H1 (cell line): ENCODE results near the gene DNAH10.

Experiments
- ASH2L ChIP-seq: fragments of 200-600, 300-600 bp; sonication (generic); IDR thresholded peaks from one replicate; pipeline ENCODE4 v1.7.1; 2017; ENCODE audit warnings: low read length
- BCL11A ChIP-seq, 2 experiments: IDR thresholded peaks; one replicate each; pipeline ENCODE4 v1.6.1; 2011; ENCODE audit warnings: low read depth in 2 of 2, low read length in 2 of 2, mild to moderate bottlenecking in 2 of 2
- CBX5 ChIP-seq: fragments of 300-800, 300-1000 bp; sonication (generic); IDR thresholded peaks from 2 replicates; pipeline ENCODE4 v1.7.1; 2016; ENCODE audit warnings: antibody characterized with exemption, low read length, low read depth
- CEBPB ChIP-seq: IDR thresholded peaks from 2 replicates; pipeline ENCODE4 v1.6.1; 2012; ENCODE audit warnings: low read depth, low read length
- CTCF ChIP-seq, 3 experiments: IDR thresholded peaks; 1 replicate in 2 of 3; 2 replicates in 1 of 3; pipeline versions ENCODE4 v1.5.1 to v1.6.1; 2011; ENCODE audit warnings: low read length in 3 of 3, mild to moderate bottlenecking in 3 of 3, inconsistent platforms in 2 of 3, low read depth in 1 of 3, moderate library complexity in 1 of 3; ENCODE audit not compliant: insufficient read depth in 1 of 3; ENCODE audit errors: control extremely low read depth in 1 of 3
- EP300 ChIP-seq, 2 experiments: IDR thresholded peaks; 1 replicate in 1 of 2; 2 replicates in 1 of 2; pipeline ENCODE4 v1.6.1; 2011 to 2012; ENCODE audit warnings: low read depth in 2 of 2, low read length in 2 of 2, mild to moderate bottlenecking in 2 of 2, borderline replicate concordance in 1 of 2, inconsistent platforms in 1 of 2, moderate library complexity in 1 of 2
- EZH2 ChIP-seq: fragments of 200-600 bp; sonication (generic); IDR thresholded peaks from 2 replicates; pipeline ENCODE4 v1.7.1; 2012; ENCODE audit warnings: low read depth, mild to moderate bottlenecking, moderate library complexity, low read length, inconsistent platforms; ENCODE audit not compliant: severe bottlenecking
- HDAC2 ChIP-seq, 2 experiments: fragments of 300-600 bp in 1 of 2; sonication (generic) in 1 of 2; IDR thresholded peaks; 2 replicates each; pipeline ENCODE4 v1.6.1; 2011 to 2012; ENCODE audit warnings: low read depth in 2 of 2, low read length in 2 of 2, mild to moderate bottlenecking in 2 of 2, moderate library complexity in 2 of 2, borderline replicate concordance in 1 of 2, inconsistent platforms in 1 of 2
- JUN ChIP-seq: IDR thresholded peaks from 2 replicates; pipeline ENCODE4 v1.6.1; 2011; ENCODE audit warnings: low read depth, mild to moderate bottlenecking, improper control_type of control experiment, low read length
- KDM1A ChIP-seq: fragments of 200-600, 300-600 bp; sonication (generic); IDR thresholded peaks from 2 replicates; pipeline ENCODE4 v1.7.1; 2016; ENCODE audit warnings: mild to moderate bottlenecking, low read length, borderline replicate concordance
- KDM4A ChIP-seq: IDR thresholded peaks from one replicate; pipeline ENCODE4 v1.7.1; 2012; ENCODE audit warnings: low read depth, mild to moderate bottlenecking, moderate library complexity, low read length, inconsistent platforms; ENCODE audit not compliant: severe bottlenecking
- SP1 ChIP-seq: IDR thresholded peaks from 2 replicates; pipeline ENCODE4 v1.6.1; 2011; ENCODE audit warnings: low read depth, low read length
- TBP ChIP-seq: IDR thresholded peaks from 2 replicates; pipeline ENCODE4 v1.6.1; 2011; ENCODE audit warnings: low read depth, low read length, improper control_type of control experiment
- TF ChIP-seq, protein P1 (sequence below): IDR thresholded peaks from 2 replicates; pipeline ENCODE4 v1.6.1; 2012; ENCODE audit warnings: inconsistent platforms

GRCh38 chr12:123957196-123957595, 195.1 kb downstream of the DNAH10 start:
- TF ChIP-seq, protein P1, sequence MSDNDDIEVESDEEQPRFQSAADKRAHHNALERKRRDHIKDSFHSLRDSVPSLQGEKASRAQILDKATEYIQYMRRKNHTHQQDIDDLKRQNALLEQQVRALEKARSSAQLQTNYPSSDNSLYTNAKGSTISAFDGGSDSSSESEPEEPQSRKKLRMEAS, result no peak
- TF ChIP-seq CTCF (IDR thresholded peaks at IDR 0.05; ENCODE audit: control extremely low read depth in 1 of 3, insufficient read depth in 1 of 3, low read depth in 1 of 3, low read length in 3 of 3) (no peak), EP300 (IDR thresholded peaks at IDR 0.05; ENCODE audit: borderline replicate concordance in 1 of 2, low read depth in 2 of 2, low read length in 2 of 2) (no peak), JUN (no peak), BCL11A (IDR thresholded peaks at IDR 0.05; ENCODE audit: low read depth in 2 of 2, low read length in 2 of 2) (no peak), CBX5 (no peak), TBP (no peak), SP1 (no peak), CEBPB (no peak), ASH2L (no peak), KDM1A (no peak), HDAC2 (IDR thresholded peaks at IDR 0.05; ENCODE audit: borderline replicate concordance in 1 of 2, low read depth in 2 of 2, low read length in 2 of 2) (no peak), KDM4A (no peak), EZH2 (no peak)
